ENCODE data around the gene TBC1D19. TPM values are rescaled to one million over a fixed set of nuclear protein-coding genes. Genes with fewer than 3 reads are reported as not detected.

TBC1D19 gene
- total and polyA plus RNA-seq, 2 of the 4 experiments (the other 2 are of a cell fraction): 9.9 to 17.6 TPM

DNA sequence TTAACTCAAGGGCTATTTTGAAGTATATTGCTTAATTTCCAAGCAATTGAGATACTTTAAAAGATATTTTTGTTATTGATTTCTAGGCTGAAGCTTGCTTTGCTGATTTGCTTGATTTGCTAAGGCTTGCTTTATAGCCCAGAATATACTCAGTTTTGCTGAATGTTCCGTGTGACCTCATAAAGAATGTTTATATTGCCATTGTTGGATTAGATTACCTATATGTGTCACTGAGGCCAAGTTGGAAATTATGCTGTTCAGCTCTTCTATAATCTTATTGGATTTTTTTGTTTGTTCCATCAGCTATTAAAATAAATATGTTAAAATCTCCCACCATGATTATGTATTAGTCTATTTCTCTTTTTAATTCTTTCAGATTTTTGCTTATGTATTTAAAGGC is 13.0 kb downstream of the TBC1D19 start:
- H4K20me1 ChIP-seq (ENCODE audit: insufficient read depth, low read length): no peaks in the 10 kb centered on the region
- no peak overlapping the region for H4K8ac ChIP-seq (ENCODE audit: low read depth in 2 of 2, low read length in 2 of 2)
- no peak overlapping the region for H3K4me3 ChIP-seq (ENCODE audit: insufficient read depth, low read depth, low read length)
- H2AK9ac ChIP-seq (replicated peaks; ENCODE audit: low read depth, low read length, poor library complexity): no peak overlapping the region
- peaks cover 2 to 3% of the 10 kb centered on the region in 2 experiments; a peak in 3 of 4 replicates for H3K79me1 ChIP-seq (ENCODE audit: low read depth in 1 of 2, low read length in 2 of 2)
- H3K23ac ChIP-seq (ENCODE audit: low read depth, low read length): no peak overlapping the region
- ATAC-seq (ENCODE audit: low read depth): no peak
- no peak overlapping the region for H2BK5ac ChIP-seq (ENCODE audit: low read depth, low read length, poor library complexity, severe bottlenecking)
- no TSS peak for BruUV-seq (replicated peaks)
- H3K9ac ChIP-seq (ENCODE audit: low read depth, low read length): no peak overlapping the region
- H3K27ac ChIP-seq (ENCODE audit: insufficient read depth, low read length): no peak overlapping the region
- intact Hi-C loops (cut with micrococcal nuclease) (no loop called here), in situ Hi-C loops (cut with MboI; ENCODE audit: low sequenced_read_pairs) (no loop called here), dilution Hi-C loops (cut with HindIII; ENCODE audit: low sequenced_read_pairs, unreplicated experiment) (no loop called here)
- no peak overlapping the region for H2AK5ac ChIP-seq (ENCODE audit: low read depth, low read length)
- ChIA-PET POLR2A (ENCODE audit: unreplicated experiment) (no interaction called here), CTCF (interaction anchor here (0.6 kb wide), 1 partner anchor 40 kb away, joined by 5 read pairs; no protein-coding TSS in a partner anchor)
- H3K4me1 ChIP-seq (ENCODE audit: control insufficient read depth, insufficient read depth, low read length): no peaks in the 10 kb centered on the region
- no peak overlapping the region for H2BK120ac ChIP-seq (ENCODE audit: low read depth, low read length)
- no peaks in the 10 kb centered on the region for H3K9me1 ChIP-seq (ENCODE audit: insufficient read depth, low read length)
- H3K14ac ChIP-seq (replicated peaks; ENCODE audit: low read depth, low read length): no peak overlapping the region
- H3K27me3 ChIP-seq (ENCODE audit: control insufficient read depth, insufficient read depth, low read length): no peaks in the 10 kb centered on the region
- H2BK20ac ChIP-seq (ENCODE audit: low read depth, low read length): no peak overlapping the region
- no peak overlapping the region for H3K56ac ChIP-seq (ENCODE audit: extremely low read depth, insufficient read depth, low read length)
- no peaks in the 10 kb centered on the region for H3K9me3 ChIP-seq (ENCODE audit: control insufficient read depth, insufficient read depth, low read length)
- H3K36me3 ChIP-seq (ENCODE audit: control insufficient read depth, insufficient read depth, low read length): no peaks in the 10 kb centered on the region
- no peak overlapping the region for H2AFZ ChIP-seq (replicated peaks; ENCODE audit: low read length, poor library complexity)
- no peak overlapping the region for H3K4me2 ChIP-seq (ENCODE audit: low read depth, low read length)
- TF ChIP-seq MXI1 (IDR thresholded peaks at IDR 0.05; ENCODE audit: borderline replicate concordance, low read depth, low read length) (no peak), MAZ (IDR thresholded peaks at IDR 0.05; ENCODE audit: borderline replicate concordance, low read depth, low read length) (no peak)
- no peak overlapping the region for H4K5ac ChIP-seq (ENCODE audit: low read depth, low read length)
- H3K18ac ChIP-seq (ENCODE audit: low read depth, low read length): no peak overlapping the region
- no CpG with 5 or more reads among the region's 1 CpG for WGBS, 2 experiments (ENCODE audit: extremely low coverage in 2 of 2, insufficient read length in 1 of 2)
- H2BK15ac ChIP-seq (ENCODE audit: low read depth, low read length): no peak overlapping the region
- peak; percentile 17 for DNase-seq
- H3K4ac ChIP-seq (ENCODE audit: low read depth, low read length): no peak overlapping the region
- H4K91ac ChIP-seq (ENCODE audit: insufficient read depth, low read depth, low read length): no peak overlapping the region

All from IMR-90 (cell line).